Lower lobe of right lung (tissue), 2 donors: ENCODE data around the gene MED19. TPM values are rescaled to one million over a fixed set of nuclear protein-coding genes. Genes with fewer than 3 reads are reported as not detected.
"Not testable (repeated sequence)": the region's sequence is repeated elsewhere in the genome, so short reads cannot be mapped to it uniquely, and the experiment has no call there.

ENCODE experiments used
- ATAC-seq, 2 donors: fragments of 200-7000 bp; cut with Tn5 transposase; one replicate each; pipeline ENCODE4 v1.9.1; 2020 to 2022; ENCODE audit warnings: mild to moderate bottlenecking in 2 of 2, moderate library complexity in 2 of 2
- DNase-seq: peaks from one replicate; pipeline ENCODE4 v3.0.0-alpha.2; 2020
- H3K27ac ChIP-seq: fragments of 200-600 bp; one replicate; pipeline ENCODE4 v1.8.0; 2022
- H3K27me3 ChIP-seq: fragments of 200-600 bp; one replicate; pipeline ENCODE4 v1.8.0; 2022; ENCODE audit warnings: low read depth
- H3K36me3 ChIP-seq: fragments of 200-600 bp; one replicate; pipeline ENCODE4 v1.8.0; 2022; ENCODE audit warnings: mild to moderate bottlenecking
- H3K4me1 ChIP-seq: fragments of 200-600 bp; one replicate; pipeline ENCODE4 v1.8.0; 2022
- H3K4me3 ChIP-seq: fragments of 200-600 bp; one replicate; pipeline ENCODE4 v1.8.0; 2022; ENCODE audit warnings: mild to moderate bottlenecking
- H3K9me3 ChIP-seq: fragments of 200-600 bp; one replicate; pipeline ENCODE4 v1.8.0; 2022
- intact Hi-C: fragments of 100-400 bp; cut with DNase I; formaldehyde crosslinking; loops from one replicate; pipeline ENCODE4 v1.11.0; 2022
- total RNA-seq: library from RNA; stranded (reverse); fragmentation: NEBNext Ultra II Directional; extraction: Animal tissue kit (Norgen Biotek cat#: 25700); gene quantifications from one replicate; pipeline ENCODE4 v1.2.1, GENCODE V29; 2021
- TF ChIP-seq, protein P1 (sequence below): fragments of 200-600 bp; IDR thresholded peaks from one replicate; pipeline ENCODE4 v1.8.0; 2022; ENCODE audit warnings: antibody characterized with exemption, mild to moderate bottlenecking
- donor health status: DM: no; HTN: yes; CAD: no; lungs with severe emphysema.

The MED19 gene
- total RNA-seq, 1 donor from 2014 or later: 12.0 TPM

DNA sequence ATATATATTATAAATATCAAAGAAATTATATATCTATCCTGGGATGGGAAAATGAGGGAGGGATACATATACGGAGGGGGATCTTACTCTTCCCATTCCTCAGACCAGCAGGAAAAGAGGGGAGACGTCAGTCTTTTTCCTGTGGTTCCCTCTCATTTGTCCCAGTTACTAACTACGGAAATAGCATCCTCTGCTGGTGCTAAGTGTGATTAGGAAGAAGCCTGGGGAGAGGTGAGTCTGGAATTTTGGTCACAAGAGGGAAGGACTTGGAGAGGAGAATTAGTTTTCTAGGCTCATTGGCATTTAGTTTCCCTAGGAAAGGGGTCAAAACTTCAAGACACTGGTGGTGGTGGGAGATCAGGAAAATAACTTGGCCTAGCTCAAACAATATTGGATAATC is 11.6 kb downstream of the MED19 start:
- H3K36me3 ChIP-seq: peaks cover 100% of the 10 kb centered on the region
- H3K27me3 ChIP-seq: no peaks in the 10 kb centered on the region
- no peak overlapping the region for H3K27ac ChIP-seq
- intact Hi-C loops: no loop called here
- TF ChIP-seq, protein P1, sequence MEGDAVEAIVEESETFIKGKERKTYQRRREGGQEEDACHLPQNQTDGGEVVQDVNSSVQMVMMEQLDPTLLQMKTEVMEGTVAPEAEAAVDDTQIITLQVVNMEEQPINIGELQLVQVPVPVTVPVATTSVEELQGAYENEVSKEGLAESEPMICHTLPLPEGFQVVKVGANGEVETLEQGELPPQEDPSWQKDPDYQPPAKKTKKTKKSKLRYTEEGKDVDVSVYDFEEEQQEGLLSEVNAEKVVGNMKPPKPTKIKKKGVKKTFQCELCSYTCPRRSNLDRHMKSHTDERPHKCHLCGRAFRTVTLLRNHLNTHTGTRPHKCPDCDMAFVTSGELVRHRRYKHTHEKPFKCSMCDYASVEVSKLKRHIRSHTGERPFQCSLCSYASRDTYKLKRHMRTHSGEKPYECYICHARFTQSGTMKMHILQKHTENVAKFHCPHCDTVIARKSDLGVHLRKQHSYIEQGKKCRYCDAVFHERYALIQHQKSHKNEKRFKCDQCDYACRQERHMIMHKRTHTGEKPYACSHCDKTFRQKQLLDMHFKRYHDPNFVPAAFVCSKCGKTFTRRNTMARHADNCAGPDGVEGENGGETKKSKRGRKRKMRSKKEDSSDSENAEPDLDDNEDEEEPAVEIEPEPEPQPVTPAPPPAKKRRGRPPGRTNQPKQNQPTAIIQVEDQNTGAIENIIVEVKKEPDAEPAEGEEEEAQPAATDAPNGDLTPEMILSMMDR: no peak
- ATAC-seq: no peak
- H3K9me3 ChIP-seq: no peaks in the 10 kb centered on the region
- H3K4me1 ChIP-seq: no peaks in the 10 kb centered on the region
- H3K4me3 ChIP-seq: no peak overlapping the region
- no peak for DNase-seq

DNA sequence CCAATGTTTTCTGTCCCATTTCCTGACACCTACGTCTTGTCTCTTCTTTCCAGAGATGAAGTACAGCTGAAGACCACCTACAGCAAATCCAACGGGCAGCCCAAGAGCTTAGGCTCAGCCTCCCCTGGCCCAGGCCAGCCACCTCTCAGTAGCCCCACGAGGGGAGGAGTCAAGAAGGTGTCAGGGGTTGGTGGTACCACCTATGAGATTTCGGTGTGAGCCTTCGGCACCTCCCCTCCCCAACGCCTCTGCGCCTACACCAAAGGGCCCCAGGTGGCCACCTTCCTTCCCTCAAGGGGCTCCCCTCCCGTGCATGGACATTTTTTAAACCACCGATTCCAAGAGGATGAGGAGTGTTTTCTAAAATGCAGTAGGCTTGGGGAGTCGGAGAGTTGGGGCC is 12.2 kb downstream of the MED19 start:
- Histone ChIP-seq H3K4me1 (no peaks in the 10 kb centered on the region), H3K27ac (no peak overlapping the region), H3K9me3 (no peaks in the 10 kb centered on the region), H3K4me3 (no peak overlapping the region), H3K36me3 (peaks cover 100% of the 10 kb centered on the region), H3K27me3 (no peaks in the 10 kb centered on the region)
- intact Hi-C loops: no loop called here
- DNase-seq (no peak), ATAC-seq (no peak)
- TF ChIP-seq, protein P1: no peak

- Histone ChIP-seq H3K27me3 (no peaks in the 10 kb centered on the region), H3K4me3 (no peak overlapping the region), H3K4me1 (no peaks in the 10 kb centered on the region), H3K36me3 (peaks cover 100% of the 10 kb centered on the region), H3K9me3 (no peaks in the 10 kb centered on the region), H3K27ac (no peak overlapping the region)
- peak; percentile 13 to 24 for ATAC-seq
- no peak for DNase-seq
- TF ChIP-seq, protein P1: no peak
- intact Hi-C loops: no loop called here
These were observed 13.1 kb downstream of the MED19 start for GRCh38 chr11:57698843-57699365.

GRCh38 chr11:57690474-57690873 is 21.5 kb downstream of the MED19 start:
- H3K27ac ChIP-seq, H3K4me3 ChIP-seq, H3K4me1 ChIP-seq, DNase-seq, intact Hi-C loops, ATAC-seq, H3K27me3 ChIP-seq, H3K9me3 ChIP-seq: not testable (repeated sequence)
- H3K36me3 ChIP-seq: peaks cover 100% of the 10 kb centered on the region

GRCh38 chr11:57681168-57681567 is 30.8 kb downstream of the MED19 start:
- Histone ChIP-seq H3K4me1 (peaks cover 10% of the 10 kb centered on the region), H3K27ac (no peak overlapping the region), H3K9me3 (no peaks in the 10 kb centered on the region), H3K36me3 (peaks cover 88% of the 10 kb centered on the region), H3K27me3 (no peaks in the 10 kb centered on the region), H3K4me3 (no peak overlapping the region)
- TF ChIP-seq, protein P1: no peak
- intact Hi-C loops: no loop called here
- no peak for ATAC-seq
- no peak for DNase-seq

DNA sequence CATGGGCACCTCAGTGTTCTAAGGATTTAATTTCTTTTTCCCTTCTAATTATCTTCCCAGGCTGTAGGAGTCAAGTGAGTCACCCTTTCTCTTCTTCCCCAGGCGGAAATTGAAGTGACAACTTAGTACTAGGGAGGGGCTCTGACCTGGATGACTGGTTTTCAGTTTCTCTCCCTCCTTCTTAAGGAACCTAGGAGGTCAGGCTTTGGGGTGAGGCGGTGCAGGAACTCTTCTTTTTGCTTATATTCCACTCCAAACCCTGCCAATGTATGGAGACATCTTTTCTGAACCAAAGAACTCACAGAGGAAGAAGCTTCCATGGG is 31.5 kb downstream of the MED19 start:
- Histone ChIP-seq H3K27ac (no peak overlapping the region), H3K36me3 (peaks cover 88% of the 10 kb centered on the region), H3K27me3 (no peaks in the 10 kb centered on the region), H3K9me3 (no peaks in the 10 kb centered on the region), H3K4me3 (no peak overlapping the region), H3K4me1 (peaks cover 17% of the 10 kb centered on the region)
- ATAC-seq (no peak), DNase-seq (no peak)
- intact Hi-C loops: no loop called here
- TF ChIP-seq, protein P1: no peak
